HG03442 (cell line): ENCODE measurements around the gene KDSR.

Source experiments
- ATAC-seq: cut with Tn5 transposase; IDR thresholded peaks from one replicate; pipeline ENCODE4 v1.9.1; 2021; ENCODE audit warnings: mild to moderate bottlenecking, moderate library complexity; ENCODE audit not compliant: unreplicated experiment

Gene KDSR, protein sequence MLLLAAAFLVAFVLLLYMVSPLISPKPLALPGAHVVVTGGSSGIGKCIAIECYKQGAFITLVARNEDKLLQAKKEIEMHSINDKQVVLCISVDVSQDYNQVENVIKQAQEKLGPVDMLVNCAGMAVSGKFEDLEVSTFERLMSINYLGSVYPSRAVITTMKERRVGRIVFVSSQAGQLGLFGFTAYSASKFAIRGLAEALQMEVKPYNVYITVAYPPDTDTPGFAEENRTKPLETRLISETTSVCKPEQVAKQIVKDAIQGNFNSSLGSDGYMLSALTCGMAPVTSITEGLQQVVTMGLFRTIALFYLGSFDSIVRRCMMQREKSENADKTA

DNA sequence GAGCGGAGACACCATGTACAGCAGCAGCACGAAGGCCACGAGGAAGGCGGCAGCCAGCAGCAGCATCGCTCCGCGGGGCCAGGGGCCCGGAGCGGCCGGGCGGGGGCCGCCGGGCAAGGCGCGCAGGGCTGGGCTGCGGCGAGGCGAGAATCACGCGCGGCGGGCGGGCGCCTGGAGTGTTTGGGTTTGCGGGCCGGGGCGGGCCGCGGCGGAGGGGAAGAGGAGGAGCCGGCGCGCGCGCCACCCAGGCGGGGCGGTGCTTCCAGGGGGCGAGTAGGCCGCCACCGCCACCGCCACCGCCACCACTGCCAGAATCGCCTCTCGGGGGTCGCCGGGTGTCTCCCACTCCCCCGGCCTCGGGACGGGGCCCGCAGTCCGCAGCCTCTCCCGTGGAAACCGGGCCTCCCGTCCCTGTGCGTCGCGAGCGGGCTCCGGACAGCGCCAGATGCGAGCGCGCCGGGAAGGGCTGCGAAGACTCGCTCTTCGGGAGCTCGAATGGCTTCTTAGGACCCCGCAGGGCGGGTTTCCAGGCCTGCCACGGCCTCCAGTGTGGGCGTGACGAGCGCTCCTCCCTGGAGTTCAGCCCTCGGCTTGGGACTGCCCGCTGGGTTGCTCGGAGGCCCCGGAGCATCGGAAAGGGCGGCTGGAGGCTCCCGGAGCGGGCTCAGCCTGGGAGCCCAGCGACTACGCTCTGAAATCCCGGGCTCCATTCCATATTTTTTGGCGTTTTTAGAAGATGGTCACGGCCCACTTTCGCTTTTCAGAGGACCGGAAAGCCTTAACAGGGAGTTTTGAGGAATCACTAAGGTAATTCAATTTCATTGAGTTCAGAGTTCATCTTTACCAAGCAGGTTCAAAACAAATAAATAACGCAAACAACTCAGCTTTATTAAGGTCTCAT is at the start of gene KDSR:
Gene KDSR, minus strand, starts transcription at position 154 of the 901 bp plus-strand sequence. Its CDS starts 88 bp downstream, at position 66.
- ATAC-seq, result peak; percentile 81

DNA sequence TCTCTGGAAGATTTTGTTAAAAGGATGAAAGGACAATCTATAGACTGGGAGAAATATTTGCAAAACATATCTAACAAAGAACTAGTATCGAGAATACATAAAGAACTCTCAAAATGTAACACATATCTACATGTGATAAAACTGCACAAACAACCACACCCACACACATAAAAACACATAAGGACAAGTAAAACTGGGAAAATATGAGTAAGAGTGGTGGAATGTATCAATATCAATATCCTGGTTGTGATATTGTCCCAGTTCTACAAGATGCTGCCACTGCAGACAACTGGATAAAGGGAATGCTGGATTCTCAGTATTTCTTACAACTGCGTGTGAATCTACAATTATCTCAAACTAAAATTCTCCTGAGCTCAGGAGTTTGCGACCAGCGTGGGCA is 45.9 kb upstream of the KDSR start:
- no peak for ATAC-seq

DNA sequence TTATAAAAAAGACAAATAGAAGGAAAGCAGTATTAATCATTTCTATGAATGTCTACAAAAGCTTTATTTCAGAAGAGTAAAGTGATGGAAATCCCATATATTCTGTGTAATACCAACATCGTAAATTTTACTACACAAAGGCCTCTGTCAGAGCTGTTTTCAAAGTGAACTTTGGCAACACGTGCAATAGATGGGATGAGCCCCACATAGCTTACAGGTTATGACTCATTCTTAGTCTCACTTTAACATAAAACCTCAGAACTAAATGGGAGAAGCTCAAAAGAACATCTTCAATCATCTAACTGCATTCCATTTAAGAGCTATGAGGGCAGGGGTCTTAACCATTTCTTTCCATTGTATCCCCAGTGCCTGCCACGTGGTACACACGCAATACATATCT is 43.8 kb upstream of the KDSR start:
- no peak for ATAC-seq

DNA sequence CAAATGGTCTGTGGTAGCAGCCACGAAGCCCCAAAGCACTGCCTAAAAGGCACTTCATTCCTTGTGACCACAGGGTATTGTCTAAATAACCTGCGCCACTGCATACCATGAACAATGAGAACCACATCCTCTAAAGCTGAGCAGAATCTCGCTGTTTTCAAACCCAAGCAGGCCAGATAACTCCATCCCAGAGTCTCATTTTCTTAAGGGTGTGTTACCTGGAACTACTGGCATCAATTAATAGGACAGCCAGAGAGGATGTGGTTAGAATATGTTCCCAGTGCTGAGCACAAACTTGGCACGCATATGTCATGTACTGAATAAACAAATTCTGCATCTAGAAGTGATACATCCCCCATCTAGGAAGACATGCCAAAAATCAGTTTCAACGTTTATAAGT is 42.3 kb upstream of the KDSR start:
- ATAC-seq, result no peak

DNA sequence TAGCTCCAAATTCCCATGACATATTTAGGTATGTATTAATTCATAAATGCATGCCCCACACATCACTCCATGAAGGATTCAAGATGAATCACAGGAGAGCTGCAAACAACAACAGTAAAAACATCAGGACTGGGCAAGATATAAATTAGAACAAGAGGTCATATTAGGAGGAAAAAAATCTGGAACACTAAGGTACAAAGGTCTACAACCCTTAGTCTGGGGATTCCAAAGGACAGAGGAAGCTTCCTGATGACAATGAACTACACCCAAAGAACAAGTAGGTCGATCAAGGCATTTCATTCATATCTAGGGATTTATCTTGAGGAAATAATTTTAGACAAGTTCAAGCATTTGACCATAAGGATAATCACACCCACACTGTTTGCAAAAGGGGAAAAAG is 40.7 kb upstream of the KDSR start:
- ATAC-seq, result no peak

DNA sequence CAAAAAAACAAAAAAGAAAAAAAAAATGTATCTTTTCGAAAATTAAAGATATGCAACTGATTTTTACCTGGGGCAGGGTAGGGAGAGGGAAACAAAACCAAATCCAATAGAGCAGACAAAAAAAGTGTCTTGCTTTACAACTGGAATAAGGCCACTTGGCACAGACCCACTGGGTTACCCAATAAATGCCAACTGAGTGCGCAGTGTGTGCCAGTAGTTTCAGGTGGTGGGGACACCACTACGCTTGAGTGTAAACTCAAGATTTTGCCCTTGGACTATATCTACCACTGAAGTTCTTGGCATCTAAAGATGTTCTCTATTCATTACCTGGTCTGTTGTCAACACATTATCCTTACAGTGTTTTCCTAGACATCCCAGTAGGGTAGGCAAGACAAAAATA is 39.0 kb upstream of the KDSR start:
- no peak for ATAC-seq

GRCh38 chr18:63402246-63403162 is 35.5 kb upstream of the KDSR start:
- no peak for ATAC-seq

DNA sequence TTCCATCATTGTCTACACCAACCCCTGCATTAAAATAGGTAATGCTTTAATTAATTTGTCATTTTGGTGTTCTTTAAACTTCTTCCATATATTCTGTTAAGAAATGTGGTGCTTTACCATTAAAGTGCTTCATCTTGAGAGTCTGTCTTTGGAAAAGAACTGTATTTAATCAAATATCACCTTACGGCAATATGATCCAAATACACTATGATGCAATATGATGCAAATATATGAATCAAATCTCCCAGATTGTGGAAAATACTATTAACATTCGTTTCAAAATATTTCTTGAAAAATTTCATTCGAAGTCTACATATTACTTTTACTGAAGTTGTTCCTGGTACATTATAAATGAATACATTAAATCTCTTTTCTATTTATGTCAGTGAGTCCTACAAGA is 32.3 kb upstream of the KDSR start:
- no peak for ATAC-seq

- no peak for ATAC-seq
Measured at GRCh38 chr18:63397349-63397748, 30.3 kb upstream of the KDSR start.

GRCh38 chr18:63395503-63395902 is 28.5 kb upstream of the KDSR start:
- ATAC-seq, result no peak

DNA sequence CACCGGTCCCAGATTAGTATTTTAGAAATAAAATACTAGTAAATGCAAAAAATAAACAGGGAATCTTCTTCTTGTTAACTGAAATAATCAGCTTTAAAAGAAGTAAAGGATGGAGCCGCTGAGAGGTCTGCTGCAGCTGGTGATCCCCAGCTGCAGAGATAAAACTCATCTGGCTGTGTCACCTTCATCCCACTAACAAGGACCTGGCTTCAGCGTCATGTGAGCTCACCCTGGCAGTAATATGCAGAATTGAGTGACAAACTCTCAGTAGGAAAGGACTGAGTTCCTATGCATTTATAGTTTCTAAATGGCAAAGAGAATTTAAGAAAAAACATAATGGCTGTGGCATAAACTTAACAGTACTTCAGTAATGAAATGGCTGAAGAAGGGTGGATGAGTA is 27.9 kb upstream of the KDSR start:
- no peak for ATAC-seq

- ATAC-seq, result no peak
Measured at GRCh38 chr18:63387861-63388260, 20.9 kb upstream of the KDSR start.

DNA sequence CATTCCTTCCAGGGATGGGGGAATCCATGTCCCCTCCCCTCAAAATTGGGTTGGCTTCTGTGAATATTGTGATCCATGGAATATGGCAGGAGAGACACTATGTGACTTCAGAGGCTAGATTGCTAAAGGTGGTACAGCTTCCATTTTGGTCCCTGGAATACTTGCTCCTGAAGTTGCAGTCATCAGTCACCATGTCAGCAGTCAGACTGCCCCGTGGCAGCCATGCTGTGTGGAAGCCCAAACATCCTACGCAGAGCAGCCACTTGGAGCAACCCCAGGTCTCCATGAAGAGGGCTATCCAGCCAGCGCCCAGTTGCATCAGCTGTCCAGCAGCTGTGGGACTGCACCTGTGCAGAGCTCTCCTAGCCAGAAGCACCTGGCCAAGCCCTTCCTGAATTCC is 15.8 kb upstream of the KDSR start:
- no peak for ATAC-seq

- ATAC-seq, result no peak
Measured at GRCh38 chr18:63379639-63379962, 12.6 kb upstream of the KDSR start.

DNA sequence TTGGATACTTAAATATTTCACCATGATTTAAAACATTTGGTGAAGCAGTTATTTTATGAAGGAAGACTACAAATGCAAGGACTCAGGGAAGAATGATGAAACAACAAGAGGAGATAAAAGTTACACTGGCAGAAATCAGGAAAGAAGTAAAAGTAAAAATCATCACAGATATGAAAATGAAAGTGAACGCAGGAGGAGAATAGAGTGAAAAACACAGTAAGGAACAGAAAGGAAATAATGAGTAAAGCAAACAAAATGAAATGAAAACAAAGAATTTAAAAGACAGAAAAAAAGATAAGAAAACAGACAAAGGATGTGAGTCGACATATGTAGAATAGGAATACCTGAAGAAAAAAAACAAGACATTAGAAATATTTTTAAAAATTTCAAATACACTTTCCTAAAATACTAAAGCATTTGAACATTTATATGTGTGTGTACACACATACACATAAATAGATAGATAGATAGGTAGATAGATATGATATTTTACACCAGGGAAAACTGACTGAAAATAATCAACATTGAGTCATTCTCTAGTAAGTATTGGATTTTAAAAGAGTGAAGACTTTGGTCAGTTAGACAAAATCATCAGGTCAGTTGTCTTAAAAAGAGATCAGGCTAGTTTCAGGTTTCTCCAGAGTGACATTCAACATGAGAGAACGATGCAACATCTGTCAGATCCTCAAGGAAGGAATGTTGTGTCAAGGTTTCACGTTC is 12.1 kb upstream of the KDSR start:
- peak; percentile 63 for ATAC-seq

DNA sequence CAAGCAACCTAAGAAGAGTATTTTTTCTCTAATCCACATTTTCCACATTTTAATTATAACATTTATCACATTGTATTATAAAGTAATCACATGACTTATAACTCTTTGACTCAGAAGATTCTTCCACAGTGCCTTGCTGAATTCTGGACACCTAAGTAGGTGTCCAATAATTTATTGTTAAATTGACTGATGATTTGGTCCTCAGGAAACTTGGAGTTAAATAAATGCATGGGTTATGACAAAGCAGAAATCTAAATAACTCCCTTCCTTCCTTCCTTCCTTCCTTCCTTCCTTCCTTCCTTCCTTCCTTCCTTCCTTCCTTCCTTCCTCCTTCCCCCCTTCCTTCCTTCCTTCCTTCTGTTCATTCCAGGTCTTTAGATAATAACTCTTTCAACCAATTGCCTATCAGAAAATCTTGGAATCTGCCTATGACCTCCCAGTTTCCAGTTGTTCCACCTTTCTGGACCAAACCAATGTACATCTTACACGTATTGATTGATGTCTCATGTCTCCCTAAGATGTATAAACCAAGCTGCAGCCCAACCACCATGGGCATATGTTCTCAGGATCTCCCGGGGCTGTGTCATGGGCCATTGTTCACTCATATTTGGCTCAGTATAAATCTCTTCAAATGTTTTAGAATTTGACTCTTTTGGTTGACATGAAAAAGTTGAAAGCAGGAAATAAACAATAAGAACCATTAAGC is 10.4 kb upstream of the KDSR start:
- no peak for ATAC-seq

- ATAC-seq, result no peak
Measured at GRCh38 chr18:63376538-63376937, 9.5 kb upstream of the KDSR start.

DNA sequence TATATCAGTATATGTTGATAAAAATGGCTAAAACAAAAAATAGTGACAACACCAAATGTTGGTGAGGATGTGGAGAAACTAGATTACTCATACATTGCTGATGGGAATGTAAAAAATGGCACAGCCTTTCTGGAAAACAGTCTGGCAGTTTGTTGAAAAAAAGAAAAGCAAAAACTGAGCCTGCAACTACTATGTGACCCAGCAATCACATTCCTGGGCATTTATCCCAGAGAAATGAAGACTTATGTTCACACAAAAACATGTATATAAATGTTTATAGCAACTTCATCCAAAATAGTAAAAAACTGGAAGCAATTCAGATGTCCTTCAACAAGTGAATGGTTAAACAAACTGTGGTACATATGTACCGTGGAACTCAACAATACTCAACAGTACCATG is 7.5 kb upstream of the KDSR start:
- ATAC-seq, result no peak

GRCh38 chr18:63373161-63373560 is 6.2 kb upstream of the KDSR start:
- ATAC-seq, result no peak

DNA sequence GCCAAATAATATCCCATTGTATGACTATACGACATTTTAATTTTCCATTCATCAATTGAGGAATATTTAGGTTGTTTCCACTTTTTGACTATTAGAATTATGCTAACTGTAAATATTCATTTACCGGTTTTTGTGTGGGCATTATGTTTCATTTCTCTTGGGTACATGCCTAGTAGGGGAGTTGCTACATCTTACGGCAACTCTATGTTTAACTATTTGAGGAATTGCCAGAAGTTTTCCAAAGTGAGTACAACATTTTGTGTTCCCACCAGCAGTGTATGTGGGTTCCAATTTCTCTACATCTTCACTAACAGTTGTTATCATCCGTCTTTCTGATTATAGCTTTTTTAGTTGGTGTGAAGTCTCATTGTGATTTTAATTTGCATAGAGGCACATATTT is 1.6 kb upstream of the KDSR start:
- no peak for ATAC-seq
